ENCODE results near the gene EDDM13.

GRCh38 chr19:56321254-56321988, 48.9 kb downstream of the EDDM13 start:
- TF ChIP-seq POLR2A (IDR thresholded peaks at IDR 0.05; ENCODE audit: low read depth, low read length) (no peak), TAF1 (IDR thresholded peaks at IDR 0.05; ENCODE audit: low read depth, low read length) (no peak)

Data from GM12891 (cell line).